ENCODE measurements around the gene PTPRC. TPM values are rescaled to one million over a fixed set of nuclear protein-coding genes. Genes with fewer than 3 reads are reported as not detected.

The PTPRC gene
- total RNA-seq, 2 experiments from 2014 or later, result 689 to 714 TPM

GRCh38 chr1:198754670-198755069 is 115.8 kb downstream of the PTPRC start:
- no peak overlapping the region for H3K4me3 Mint-ChIP-seq
- peak overlapping the region; percentile 78 for H3K27ac Mint-ChIP-seq
- no peaks in the 10 kb centered on the region for H3K9me3 Mint-ChIP-seq
- peaks cover 8% of the 10 kb centered on the region for H3K4me1 Mint-ChIP-seq (ENCODE audit: low read depth)
- no peaks in the 10 kb centered on the region for H3K27me3 Mint-ChIP-seq (ENCODE audit: low read depth)
- intact Hi-C loops (cut with micrococcal nuclease), result no loop called here
- CTCF ChIA-PET, result interaction anchor here (0.9 kb wide), 2 partner anchors 9 kb away, joined by 4 to 5 read pairs; no protein-coding TSS in a partner anchor
- peaks cover 38% of the 10 kb centered on the region for H3K36me3 Mint-ChIP-seq (ENCODE audit: low read depth)
- no peak for DNase-seq

GRCh38 chr1:198755715-198756114 is 116.9 kb downstream of the PTPRC start:
- H3K27ac Mint-ChIP-seq, result peak overlapping the region; percentile 4
- H3K27me3 Mint-ChIP-seq (ENCODE audit: low read depth), result no peaks in the 10 kb centered on the region
- no peak for DNase-seq

GRCh38 chr1:198756470-198756869 is 117.6 kb downstream of the PTPRC start:
- no peak for DNase-seq
- Mint-ChIP-seq H3K9me3 (no peaks in the 10 kb centered on the region), H3K36me3 (ENCODE audit: low read depth) (peaks cover 26% of the 10 kb centered on the region), H3K4me1 (ENCODE audit: low read depth) (peaks cover 10% of the 10 kb centered on the region), H3K27ac (peak overlapping the region; percentile 4), H3K27me3 (ENCODE audit: low read depth) (no peaks in the 10 kb centered on the region), H3K4me3 (no peak overlapping the region)
- intact Hi-C loops (cut with micrococcal nuclease), result no loop called here
- CTCF ChIA-PET, result interaction anchor here (1.0 kb wide), 1 partner anchor 487 kb away, joined by 3 read pairs; no protein-coding TSS in a partner anchor

More at GRCh38 chr1:198755715-198756114, 116.9 kb downstream of the PTPRC start:
- Mint-ChIP-seq H3K4me1 (ENCODE audit: low read depth) (peaks cover 9% of the 10 kb centered on the region), H3K4me3 (no peak overlapping the region), H3K9me3 (no peaks in the 10 kb centered on the region), H3K36me3 (ENCODE audit: low read depth) (peaks cover 33% of the 10 kb centered on the region)
- CTCF ChIA-PET, result interaction anchor here (0.9 kb wide), 1 partner anchor 7 kb away, joined by 4 read pairs; no protein-coding TSS in a partner anchor
- intact Hi-C loops (cut with micrococcal nuclease), result no loop called here

- Mint-ChIP-seq H3K36me3 (ENCODE audit: low read depth) (no peaks in the 10 kb centered on the region), H3K27ac (peak overlapping the region; percentile 46), H3K4me1 (ENCODE audit: low read depth) (peaks cover 38% of the 10 kb centered on the region), H3K9me3 (no peaks in the 10 kb centered on the region), H3K4me3 (no peak overlapping the region), H3K27me3 (ENCODE audit: low read depth) (no peaks in the 10 kb centered on the region)
- intact Hi-C loops (cut with micrococcal nuclease), result loop anchor here (10.0 kb wide), 1 partner anchor 463 kb away; no protein-coding TSS in a partner anchor
- CTCF ChIA-PET, result no interaction called here
- no peak for DNase-seq
These were observed 123.2 kb downstream of the PTPRC start for GRCh38 chr1:198761859-198762616.

GRCh38 chr1:198763298-198763714 is 124.5 kb downstream of the PTPRC start:
- no peak for DNase-seq
- H3K4me3 Mint-ChIP-seq, result no peak overlapping the region
- CTCF ChIA-PET, result interaction anchor here (1.2 to 3.1 kb wide), 3 partner anchors 8 to 350 kb away, joined by 3 to 16 read pairs (median 4); no protein-coding TSS in a partner anchor
- peaks cover 38% of the 10 kb centered on the region for H3K4me1 Mint-ChIP-seq (ENCODE audit: low read depth)
- H3K36me3 Mint-ChIP-seq (ENCODE audit: low read depth), result no peaks in the 10 kb centered on the region
- H3K27me3 Mint-ChIP-seq (ENCODE audit: low read depth), result no peaks in the 10 kb centered on the region
- H3K9me3 Mint-ChIP-seq, result no peaks in the 10 kb centered on the region
- no peak overlapping the region for H3K27ac Mint-ChIP-seq
- intact Hi-C loops (cut with micrococcal nuclease), result loop anchor here (10.0 kb wide), 1 partner anchor 461 kb away; no protein-coding TSS in a partner anchor

GRCh38 chr1:198764748-198765147 is 125.9 kb downstream of the PTPRC start:
- no peaks in the 10 kb centered on the region for H3K9me3 Mint-ChIP-seq
- peaks cover 38% of the 10 kb centered on the region for H3K4me1 Mint-ChIP-seq (ENCODE audit: low read depth)
- no peak for DNase-seq
- CTCF ChIA-PET, result interaction anchor here (0.8 to 3.1 kb wide), 4 partner anchors 12 to 349 kb away, joined by 3 to 16 read pairs (median 3); no protein-coding TSS in a partner anchor
- no peak overlapping the region for H3K4me3 Mint-ChIP-seq
- H3K27me3 Mint-ChIP-seq (ENCODE audit: low read depth), result no peaks in the 10 kb centered on the region
- H3K36me3 Mint-ChIP-seq (ENCODE audit: low read depth), result no peaks in the 10 kb centered on the region
- intact Hi-C loops (cut with micrococcal nuclease), result loop anchor here (10.0 kb wide), 1 partner anchor 460 kb away; no protein-coding TSS in a partner anchor
- H3K27ac Mint-ChIP-seq, result no peak overlapping the region

- Mint-ChIP-seq H3K36me3 (ENCODE audit: low read depth) (no peaks in the 10 kb centered on the region), H3K27me3 (ENCODE audit: low read depth) (no peaks in the 10 kb centered on the region), H3K4me3 (no peak overlapping the region), H3K27ac (no peak overlapping the region), H3K4me1 (ENCODE audit: low read depth) (peaks cover 34% of the 10 kb centered on the region), H3K9me3 (no peaks in the 10 kb centered on the region)
- no peak for DNase-seq
- intact Hi-C loops (cut with micrococcal nuclease), result loop anchor here (10.0 kb wide), 1 partner anchor 459 kb away; no protein-coding TSS in a partner anchor
- CTCF ChIA-PET, result interaction anchor here (0.8 to 3.1 kb wide), 3 partner anchors 11 to 348 kb away, joined by 3 to 16 read pairs (median 3); no protein-coding TSS in a partner anchor
These were observed 126.6 kb downstream of the PTPRC start for GRCh38 chr1:198765416-198765815.

GRCh38 chr1:198771563-198772153 is 132.8 kb downstream of the PTPRC start:
- no peak overlapping the region for H3K27ac Mint-ChIP-seq
- H3K27me3 Mint-ChIP-seq (ENCODE audit: low read depth), result no peaks in the 10 kb centered on the region
- H3K9me3 Mint-ChIP-seq, result no peaks in the 10 kb centered on the region
- peaks cover 5% of the 10 kb centered on the region for H3K4me1 Mint-ChIP-seq (ENCODE audit: low read depth)
- no peak for DNase-seq
- H3K36me3 Mint-ChIP-seq (ENCODE audit: low read depth), result no peaks in the 10 kb centered on the region
- no peak overlapping the region for H3K4me3 Mint-ChIP-seq
- intact Hi-C loops (cut with micrococcal nuclease), result loop anchor here (1.0 to 10.0 kb wide), 4 partner anchors 342 to 1383 kb away; no protein-coding TSS in a partner anchor
- CTCF ChIA-PET, result interaction anchor here (0.7 to 3.0 kb wide), 6 partner anchors 17 to 471 kb away, joined by 3 to 16 read pairs (median 4); no protein-coding TSS in a partner anchor

GRCh38 chr1:198772626-198773025 is 133.8 kb downstream of the PTPRC start:
- Mint-ChIP-seq H3K36me3 (ENCODE audit: low read depth) (no peaks in the 10 kb centered on the region), H3K9me3 (no peaks in the 10 kb centered on the region), H3K4me3 (no peak overlapping the region), H3K4me1 (ENCODE audit: low read depth) (peaks cover 8% of the 10 kb centered on the region), H3K27me3 (ENCODE audit: low read depth) (no peaks in the 10 kb centered on the region), H3K27ac (no peak overlapping the region)
- no peak for DNase-seq
- intact Hi-C loops (cut with micrococcal nuclease), result loop anchor here (5.0 to 10.0 kb wide), 2 partner anchors 780 to 1382 kb away; no protein-coding TSS in a partner anchor
- CTCF ChIA-PET, result interaction anchor here (0.6 to 3.0 kb wide), 6 partner anchors 11 to 470 kb away, joined by 3 to 16 read pairs (median 4); no protein-coding TSS in a partner anchor

- no peaks in the 10 kb centered on the region for H3K36me3 Mint-ChIP-seq (ENCODE audit: low read depth)
- no peaks in the 10 kb centered on the region for H3K9me3 Mint-ChIP-seq
- DNase-seq, result no peak
- no peak overlapping the region for H3K27ac Mint-ChIP-seq
- H3K27me3 Mint-ChIP-seq (ENCODE audit: low read depth), result no peaks in the 10 kb centered on the region
- intact Hi-C loops (cut with micrococcal nuclease), result loop anchor here (5.0 to 10.0 kb wide), 2 partner anchors 779 to 1382 kb away; no protein-coding TSS in a partner anchor
- H3K4me3 Mint-ChIP-seq, result no peak overlapping the region
- H3K4me1 Mint-ChIP-seq (ENCODE audit: low read depth), result peaks cover 12% of the 10 kb centered on the region
- CTCF ChIA-PET, result interaction anchor here (0.7 to 3.0 kb wide), 4 partner anchors 10 to 470 kb away, joined by 3 to 16 read pairs (median 6); no protein-coding TSS in a partner anchor
These were observed 134.2 kb downstream of the PTPRC start for GRCh38 chr1:198773030-198773429.

GRCh38 chr1:198773523-198773922 is 134.7 kb downstream of the PTPRC start:
- no peak for DNase-seq
- Mint-ChIP-seq H3K27me3 (ENCODE audit: low read depth) (no peaks in the 10 kb centered on the region), H3K27ac (no peak overlapping the region), H3K36me3 (ENCODE audit: low read depth) (no peaks in the 10 kb centered on the region), H3K4me3 (no peak overlapping the region), H3K4me1 (ENCODE audit: low read depth) (peaks cover 12% of the 10 kb centered on the region), H3K9me3 (no peaks in the 10 kb centered on the region)
- intact Hi-C loops (cut with micrococcal nuclease), result loop anchor here (5.0 to 10.0 kb wide), 2 partner anchors 779 to 1381 kb away; no protein-coding TSS in a partner anchor
- CTCF ChIA-PET, result interaction anchor here (3.0 kb wide), 1 partner anchor 340 kb away, joined by 16 read pairs; no protein-coding TSS in a partner anchor

- no peak for DNase-seq
- peaks cover 12% of the 10 kb centered on the region for H3K4me1 Mint-ChIP-seq (ENCODE audit: low read depth)
- intact Hi-C loops (cut with micrococcal nuclease), result loop anchor here (5.0 to 10.0 kb wide), 2 partner anchors 778 to 1380 kb away; no protein-coding TSS in a partner anchor
- no peak overlapping the region for H3K27ac Mint-ChIP-seq
- H3K27me3 Mint-ChIP-seq (ENCODE audit: low read depth), result no peaks in the 10 kb centered on the region
- CTCF ChIA-PET, result interaction anchor here (3.0 kb wide), 1 partner anchor 339 kb away, joined by 16 read pairs; no protein-coding TSS in a partner anchor
- no peaks in the 10 kb centered on the region for H3K36me3 Mint-ChIP-seq (ENCODE audit: low read depth)
- no peak overlapping the region for H3K4me3 Mint-ChIP-seq
- H3K9me3 Mint-ChIP-seq, result no peaks in the 10 kb centered on the region
These were observed 135.6 kb downstream of the PTPRC start for GRCh38 chr1:198774421-198774820.
